ENCODE results near the gene MAML3.

Gene MAML3

DNA sequence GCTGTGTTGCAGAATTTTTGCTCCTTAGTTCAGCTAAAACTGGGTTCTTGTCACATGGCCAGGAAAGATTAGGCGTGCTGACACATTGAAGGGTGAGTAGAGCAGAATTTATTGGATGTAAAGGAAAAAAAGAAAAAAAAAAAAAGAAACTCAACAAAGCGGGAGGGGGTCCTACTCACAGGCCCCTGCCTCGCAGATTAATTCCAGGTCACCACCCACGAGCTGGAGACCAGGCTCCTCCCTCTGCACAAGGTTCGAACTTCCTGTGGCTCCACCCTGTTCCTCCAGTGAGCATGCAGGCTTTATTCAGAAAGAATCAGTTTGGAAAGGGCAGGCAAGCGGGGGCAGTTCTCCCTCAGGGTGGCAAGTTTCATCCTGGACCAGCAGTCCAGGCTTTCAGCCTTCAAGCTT, 471.2 kb downstream of the MAML3 start:
- H3K4me1 Mint-ChIP-seq: peaks cover 19% of the 10 kb centered on the region
- peaks cover 84% of the 10 kb centered on the region for H3K36me3 Mint-ChIP-seq (ENCODE audit: low read depth)
- no peaks in the 10 kb centered on the region for H3K27me3 Mint-ChIP-seq (ENCODE audit: low read depth, poor library complexity)
- peaks cover 42% of the 10 kb centered on the region for H3K9me3 Mint-ChIP-seq
- H3K27ac Mint-ChIP-seq: peak overlapping the region; percentile 65
- no peak overlapping the region for H3K4me3 Mint-ChIP-seq
- DNase-seq: no peak
- TF ChIP-seq, protein P1, sequence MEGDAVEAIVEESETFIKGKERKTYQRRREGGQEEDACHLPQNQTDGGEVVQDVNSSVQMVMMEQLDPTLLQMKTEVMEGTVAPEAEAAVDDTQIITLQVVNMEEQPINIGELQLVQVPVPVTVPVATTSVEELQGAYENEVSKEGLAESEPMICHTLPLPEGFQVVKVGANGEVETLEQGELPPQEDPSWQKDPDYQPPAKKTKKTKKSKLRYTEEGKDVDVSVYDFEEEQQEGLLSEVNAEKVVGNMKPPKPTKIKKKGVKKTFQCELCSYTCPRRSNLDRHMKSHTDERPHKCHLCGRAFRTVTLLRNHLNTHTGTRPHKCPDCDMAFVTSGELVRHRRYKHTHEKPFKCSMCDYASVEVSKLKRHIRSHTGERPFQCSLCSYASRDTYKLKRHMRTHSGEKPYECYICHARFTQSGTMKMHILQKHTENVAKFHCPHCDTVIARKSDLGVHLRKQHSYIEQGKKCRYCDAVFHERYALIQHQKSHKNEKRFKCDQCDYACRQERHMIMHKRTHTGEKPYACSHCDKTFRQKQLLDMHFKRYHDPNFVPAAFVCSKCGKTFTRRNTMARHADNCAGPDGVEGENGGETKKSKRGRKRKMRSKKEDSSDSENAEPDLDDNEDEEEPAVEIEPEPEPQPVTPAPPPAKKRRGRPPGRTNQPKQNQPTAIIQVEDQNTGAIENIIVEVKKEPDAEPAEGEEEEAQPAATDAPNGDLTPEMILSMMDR (IDR thresholded peaks at IDR 0.05): no peak

DNA sequence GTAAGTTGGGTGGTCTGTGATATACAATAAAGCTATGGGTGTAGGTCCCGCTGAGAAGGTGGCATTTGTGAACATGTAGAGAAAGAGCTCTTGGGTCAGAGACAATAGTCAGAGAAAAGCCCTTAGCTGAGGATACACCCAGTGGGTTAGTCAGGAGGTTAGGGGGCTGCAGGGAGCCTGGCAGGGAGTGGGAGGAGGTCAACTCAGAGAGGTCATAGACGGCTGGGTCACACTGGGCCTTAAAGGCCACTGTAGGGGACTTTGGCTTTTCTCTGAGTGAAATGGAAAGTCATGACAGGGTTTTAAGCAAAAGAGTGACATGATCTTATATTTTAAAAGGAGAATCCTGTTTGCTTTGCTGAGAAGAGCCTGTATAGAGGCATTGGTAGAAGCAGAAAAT, 471.7 kb downstream of the MAML3 start:
- Mint-ChIP-seq H3K9me3 (peaks cover 42% of the 10 kb centered on the region), H3K27me3 (ENCODE audit: low read depth, poor library complexity) (no peaks in the 10 kb centered on the region), H3K4me1 (peaks cover 19% of the 10 kb centered on the region), H3K27ac (peak overlapping the region; percentile 65), H3K4me3 (peak overlapping the region; percentile 37), H3K36me3 (ENCODE audit: low read depth) (peaks cover 85% of the 10 kb centered on the region)
- DNase-seq: no peak
- TF ChIP-seq, protein P1 (IDR thresholded peaks at IDR 0.05): no peak

DNA sequence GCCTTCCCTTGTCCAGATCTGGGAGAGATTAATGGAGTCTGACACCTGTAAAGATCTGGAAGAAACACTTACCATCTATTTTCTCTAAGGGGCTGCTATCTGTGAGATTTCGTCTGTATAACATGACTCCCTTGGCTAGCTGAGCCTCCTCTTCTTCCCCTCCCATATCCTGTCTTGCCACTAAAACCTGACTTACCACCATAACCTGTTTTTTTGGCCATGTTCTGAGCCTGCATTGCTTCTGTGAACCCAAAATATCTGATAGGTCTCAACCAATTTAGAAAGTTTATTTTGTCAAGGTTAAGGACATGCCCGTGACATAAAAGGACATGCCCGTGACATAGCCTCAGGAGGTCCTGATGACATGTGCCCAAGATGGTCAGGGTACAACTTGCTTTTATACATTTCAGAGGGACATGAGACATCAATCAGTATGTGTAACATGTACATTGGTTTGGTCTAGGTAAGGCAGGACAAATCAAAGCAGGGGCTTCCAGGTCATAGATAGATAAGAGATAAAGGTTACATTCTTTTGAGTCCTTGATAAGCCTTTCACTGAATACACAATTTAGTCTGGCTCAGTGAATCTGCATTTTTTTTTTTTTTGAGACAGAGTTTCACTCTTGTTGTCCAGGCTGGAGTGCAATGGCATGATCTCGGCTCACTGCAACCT, 476.9 kb downstream of the MAML3 start:
- Mint-ChIP-seq H3K9me3 (peaks cover 12% of the 10 kb centered on the region), H3K27ac (no peak overlapping the region), H3K27me3 (ENCODE audit: low read depth, poor library complexity) (peaks cover 4% of the 10 kb centered on the region), H3K4me1 (peaks cover 8% of the 10 kb centered on the region), H3K4me3 (no peak overlapping the region), H3K36me3 (ENCODE audit: low read depth) (peaks cover 48% of the 10 kb centered on the region)
- TF ChIP-seq, protein P1 (IDR thresholded peaks at IDR 0.05): no peak
- no peak for DNase-seq

DNA sequence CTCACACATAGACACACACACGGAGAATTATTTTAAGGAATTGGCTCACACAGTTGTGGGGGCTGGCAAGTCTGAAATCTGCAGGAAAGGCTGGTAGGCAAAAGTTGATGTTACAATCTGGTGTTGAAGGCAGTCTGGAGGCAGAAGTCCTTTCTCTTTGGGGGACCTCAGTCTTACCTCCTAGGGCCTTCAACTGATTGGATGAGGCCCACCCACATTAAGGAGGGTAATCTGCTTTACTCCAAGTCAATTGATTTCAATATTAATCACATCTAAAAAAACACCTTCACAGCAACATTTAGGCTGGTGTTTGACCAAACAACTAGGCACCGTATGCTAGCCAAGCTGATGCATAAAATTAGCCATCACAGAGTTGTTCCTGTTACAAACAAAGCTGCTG, 477.6 kb downstream of the MAML3 start:
- Mint-ChIP-seq H3K9me3 (peaks cover 11% of the 10 kb centered on the region), H3K4me1 (peaks cover 5% of the 10 kb centered on the region), H3K36me3 (ENCODE audit: low read depth) (peaks cover 43% of the 10 kb centered on the region), H3K4me3 (no peak overlapping the region), H3K27ac (no peak overlapping the region), H3K27me3 (ENCODE audit: low read depth, poor library complexity) (peaks cover 4% of the 10 kb centered on the region)
- TF ChIP-seq, protein P1 (IDR thresholded peaks at IDR 0.05): no peak
- DNase-seq: no peak

DNA sequence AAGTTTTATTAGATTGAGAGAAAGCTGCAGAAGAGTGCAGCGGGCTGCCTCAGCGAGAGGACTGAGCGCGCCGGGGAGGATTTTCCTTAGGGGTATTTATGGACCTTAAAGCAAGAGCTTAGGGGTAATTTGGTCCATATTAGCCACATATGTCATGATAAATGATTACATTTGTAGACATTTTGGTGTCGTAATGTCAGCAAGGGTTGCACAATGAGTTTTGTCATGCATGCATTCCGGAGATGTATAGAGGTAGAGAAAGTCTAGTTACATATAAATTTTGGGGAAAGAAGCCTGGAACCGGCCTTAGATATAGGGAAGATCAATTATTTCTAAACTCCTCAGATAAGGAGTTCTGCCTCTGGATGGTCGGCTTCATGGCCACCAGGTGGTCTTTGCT, 478.3 kb downstream of the MAML3 start:
- Mint-ChIP-seq H3K36me3 (ENCODE audit: low read depth) (peaks cover 36% of the 10 kb centered on the region), H3K9me3 (peaks cover 11% of the 10 kb centered on the region), H3K4me3 (no peak overlapping the region), H3K4me1 (peaks cover 10% of the 10 kb centered on the region), H3K27ac (no peak overlapping the region), H3K27me3 (ENCODE audit: low read depth, poor library complexity) (peaks cover 4% of the 10 kb centered on the region)
- no peak for DNase-seq
- TF ChIP-seq, protein P1 (IDR thresholded peaks at IDR 0.05): no peak
